Trophoblast cell (in vitro differentiated cells and primary cell): ENCODE results near the gene FFAR1.

Experiments used
- DNase-seq, 2 donors: peaks; one replicate each; pipeline ENCODE4 v3.0.0-alpha.2; 2016
- H2AFZ ChIP-seq: 2 replicates; pipeline ENCODE4 v1.6.1; 2013; ENCODE audit warnings: low read length, moderate library complexity, mild to moderate bottlenecking; ENCODE audit not compliant: insufficient read depth, poor library complexity
- H2AK5ac ChIP-seq: 2 replicates; pipeline ENCODE4 v1.6.1; 2013; ENCODE audit warnings: mild to moderate bottlenecking, low read length
- H2BK120ac ChIP-seq: 2 replicates; pipeline ENCODE4 v1.6.1; 2013; ENCODE audit warnings: low read length, mild to moderate bottlenecking, moderate library complexity; ENCODE audit not compliant: insufficient read depth, poor library complexity
- H2BK12ac ChIP-seq: 2 replicates; pipeline ENCODE4 v1.6.1; 2013; ENCODE audit warnings: mild to moderate bottlenecking, low read length, moderate library complexity
- H2BK5ac ChIP-seq: 2 replicates; pipeline ENCODE4 v1.6.1; 2013; ENCODE audit warnings: low read length, low read depth, moderate library complexity, mild to moderate bottlenecking; ENCODE audit not compliant: poor library complexity
- H3K14ac ChIP-seq: 2 replicates; pipeline ENCODE4 v1.6.1; 2013; ENCODE audit warnings: mild to moderate bottlenecking, low read length
- H3K18ac ChIP-seq: 2 replicates; pipeline ENCODE4 v1.6.1; 2013; ENCODE audit warnings: mild to moderate bottlenecking, low read length
- H3K23ac ChIP-seq: 2 replicates; pipeline ENCODE4 v1.6.1; 2013; ENCODE audit warnings: low read length
- H3K27ac ChIP-seq: 2 replicates; pipeline ENCODE4 v1.5.1; 2013; ENCODE audit warnings: low read depth, mild to moderate bottlenecking, inconsistent platforms, low read length, moderate library complexity
- H3K27me3 ChIP-seq: 2 replicates; pipeline ENCODE4 v1.6.1; 2013; ENCODE audit warnings: inconsistent platforms, mild to moderate bottlenecking, low read length, moderate library complexity; ENCODE audit not compliant: insufficient read depth
- H3K36me3 ChIP-seq, 2 experiments: 1 replicate in 1 of 2; 2 replicates in 1 of 2; pipeline ENCODE4 v1.6.1; 2013; ENCODE audit warnings: low read length in 2 of 2, mild to moderate bottlenecking in 2 of 2, moderate library complexity in 1 of 2; ENCODE audit not compliant: insufficient read depth in 2 of 2, control insufficient read depth in 1 of 2
- H3K4ac ChIP-seq: 2 replicates; pipeline ENCODE4 v1.6.1; 2013; ENCODE audit warnings: low read depth, mild to moderate bottlenecking, low read length, moderate library complexity
- H3K4me1 ChIP-seq, 2 experiments: 1 replicate in 1 of 2; 2 replicates in 1 of 2; pipeline ENCODE4 v1.6.1; 2013; ENCODE audit warnings: low read length in 2 of 2, mild to moderate bottlenecking in 2 of 2, moderate library complexity in 1 of 2; ENCODE audit not compliant: insufficient read depth in 2 of 2, control insufficient read depth in 1 of 2
- H3K4me2 ChIP-seq: 2 replicates; pipeline ENCODE4 v1.6.1; 2013; ENCODE audit warnings: inconsistent platforms, mild to moderate bottlenecking, low read length, moderate library complexity
- H3K4me3 ChIP-seq: 2 replicates; pipeline ENCODE4 v1.5.1; 2013; ENCODE audit warnings: mild to moderate bottlenecking, low read depth, low read length, inconsistent platforms
- H3K79me1 ChIP-seq: one replicate; pipeline ENCODE4 v1.6.1; 2013; ENCODE audit warnings: low read length
- H3K79me2 ChIP-seq: 2 replicates; pipeline ENCODE4 v1.6.1; 2013; ENCODE audit warnings: low read length, mild to moderate bottlenecking; ENCODE audit not compliant: control insufficient read depth, insufficient read depth, poor library complexity
- H3K9ac ChIP-seq: 2 replicates; pipeline ENCODE4 v1.6.1; 2013; ENCODE audit warnings: mild to moderate bottlenecking, low read length
- H3K9me3 ChIP-seq: 2 replicates; pipeline ENCODE4 v1.6.1; 2013; ENCODE audit warnings: low read depth, mild to moderate bottlenecking, control low read depth, inconsistent platforms, low read length; ENCODE audit not compliant: insufficient read depth
- H4K12ac ChIP-seq: 2 replicates; pipeline ENCODE4 v1.6.1; 2013; ENCODE audit warnings: low read depth, mild to moderate bottlenecking, low read length, moderate library complexity
- H4K8ac ChIP-seq: 2 replicates; pipeline ENCODE4 v1.6.1; 2013; ENCODE audit warnings: low read depth, mild to moderate bottlenecking, low read length, moderate library complexity
- H4K91ac ChIP-seq: one replicate; pipeline ENCODE4 v1.6.1; 2013; ENCODE audit warnings: low read depth, mild to moderate bottlenecking, low read length, moderate library complexity
- WGBS: extraction: QIAGEN DNeasy Blood & Tissue Kit; methylation state at CpG from one replicate; pipeline ENCODE4 v1.1.7; 2013; ENCODE audit warnings: missing lambda C conversion rate; ENCODE audit not compliant: insufficient read length, insufficient coverage; ENCODE audit errors: extremely low coverage; 5-methylcytosine and 5-hydroxymethylcytosine counted together

Gene FFAR1

DNA sequence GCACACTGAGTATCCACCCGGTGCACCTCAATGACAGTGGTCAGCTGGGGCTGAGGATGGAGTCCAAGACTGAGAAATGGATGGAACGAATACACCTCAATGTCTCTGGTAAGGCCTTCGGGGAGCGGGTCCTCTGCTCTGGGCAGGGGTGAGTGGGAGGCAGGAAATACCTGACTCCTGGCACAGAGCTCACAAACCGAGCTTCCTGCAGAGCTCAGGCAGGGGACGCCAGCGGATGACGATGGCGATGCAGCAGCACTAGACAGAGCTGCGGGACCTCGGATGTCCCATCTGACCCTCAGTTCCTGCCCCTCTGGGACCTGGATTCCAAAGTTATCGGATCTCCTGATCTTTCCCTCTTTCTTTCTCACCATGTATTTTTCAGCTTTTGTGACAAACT is 14.9 kb upstream of the FFAR1 start:
- Histone ChIP-seq H2BK12ac (no peak overlapping the region), H3K79me1 (no peaks in the 10 kb centered on the region), H4K91ac (no peak overlapping the region), H3K36me3 (no peaks in the 10 kb centered on the region), H3K4me1 (no peaks in the 10 kb centered on the region), H3K4ac (no peak overlapping the region), H4K8ac (no peak overlapping the region), H2BK5ac (no peak overlapping the region), H3K9me3 (peaks cover 5% of the 10 kb centered on the region), H3K79me2 (no peaks in the 10 kb centered on the region), H3K14ac (no peak overlapping the region), H3K4me3 (no peak overlapping the region), H2BK120ac (no peak overlapping the region), H2AFZ (no peak overlapping the region), H2AK5ac (no peak overlapping the region), H3K9ac (no peak overlapping the region), H3K4me2 (no peak overlapping the region), H3K27ac (no peak overlapping the region), H3K18ac (no peak overlapping the region), H3K27me3 (no peaks in the 10 kb centered on the region), H4K12ac (no peak overlapping the region), H3K23ac (no peak overlapping the region)
- DNase-seq = no peak
- WGBS = no CpG with 5 or more reads among the region's 12 CpGs

DNA sequence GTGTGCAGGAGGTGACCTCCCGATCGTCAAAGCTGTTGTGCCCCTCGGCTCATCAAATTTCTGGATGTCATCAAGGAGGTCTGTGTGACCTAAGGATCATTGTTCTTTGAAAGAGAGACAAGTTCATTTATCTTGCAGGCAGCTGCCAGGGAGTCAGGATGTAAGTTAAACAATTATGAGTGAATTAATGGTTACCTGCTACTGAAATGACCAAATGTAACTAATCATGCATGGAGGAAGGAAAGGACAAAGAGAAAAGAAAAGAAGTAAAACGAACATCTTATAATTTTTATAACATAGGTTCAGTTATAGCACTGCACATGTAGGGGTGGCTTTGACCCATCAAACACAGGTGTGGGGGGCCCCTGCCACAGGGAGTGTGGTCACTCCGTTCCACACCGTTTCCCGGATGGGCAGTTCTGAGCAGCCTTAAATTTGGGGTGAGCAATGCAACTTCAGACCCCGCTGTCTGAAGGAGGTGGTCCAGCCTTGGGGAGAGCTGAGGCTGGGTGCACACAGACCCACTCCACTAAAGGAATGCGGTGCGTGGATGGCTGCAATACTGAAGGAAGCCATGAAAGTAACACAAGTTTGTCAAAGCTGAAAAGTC is 13.5 kb upstream of the FFAR1 start:
- Histone ChIP-seq H3K79me1 (no peaks in the 10 kb centered on the region), H3K4ac (no peak overlapping the region), H3K4me2 (no peak overlapping the region), H3K79me2 (no peaks in the 10 kb centered on the region), H3K36me3 (no peaks in the 10 kb centered on the region), H4K91ac (no peak overlapping the region), H3K23ac (no peak overlapping the region), H3K4me1 (no peaks in the 10 kb centered on the region), H3K18ac (no peak overlapping the region), H3K9ac (peak overlapping the region; percentile 68), H2AK5ac (no peak overlapping the region), H3K4me3 (no peak overlapping the region), H2BK5ac (no peak overlapping the region), H3K14ac (no peak overlapping the region), H4K8ac (no peak overlapping the region), H3K9me3 (peaks cover 6% of the 10 kb centered on the region), H2AFZ (no peak overlapping the region), H4K12ac (no peak overlapping the region), H2BK120ac (no peak overlapping the region), H3K27ac (no peak overlapping the region), H2BK12ac (no peak overlapping the region), H3K27me3 (no peaks in the 10 kb centered on the region)
- no CpG with 5 or more reads among the region's 10 CpGs for WGBS
- no peak for DNase-seq

DNA sequence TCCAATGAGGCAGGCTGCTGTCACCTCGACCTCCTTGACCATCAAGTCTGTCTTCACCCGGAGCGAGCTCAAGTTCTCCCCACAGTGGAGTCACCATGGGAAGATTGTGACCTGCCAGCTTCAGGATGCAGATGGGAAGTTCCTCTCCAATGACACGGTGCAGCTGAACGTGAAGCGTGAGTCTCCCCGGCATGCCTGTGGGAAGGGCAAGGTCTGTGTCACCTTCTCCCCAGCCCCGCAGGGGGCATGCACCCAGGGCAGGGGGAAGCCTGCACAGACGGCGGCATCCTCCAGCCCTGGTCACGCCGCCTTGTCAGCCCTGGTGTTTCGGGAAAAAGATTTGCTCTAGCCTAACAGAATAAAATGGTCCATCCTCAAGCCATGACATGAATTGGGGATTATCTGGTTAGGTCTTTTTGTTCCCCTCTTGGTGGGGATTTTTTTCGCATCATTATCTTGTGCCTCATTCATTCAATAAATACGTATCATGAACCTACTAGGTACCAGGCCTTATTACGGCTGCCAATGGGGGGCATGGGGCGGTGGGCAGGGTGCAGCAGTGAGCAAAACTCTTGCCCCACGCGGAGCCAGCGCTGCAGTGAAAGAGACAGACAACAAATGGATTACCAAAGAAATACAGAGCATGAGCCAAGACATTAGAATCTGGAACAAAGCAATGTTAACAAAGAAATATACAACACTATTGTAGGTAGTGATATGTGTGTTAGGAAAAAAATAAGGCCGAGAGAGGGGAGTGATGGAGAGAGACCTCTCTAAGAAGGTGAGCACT is 11.3 kb upstream of the FFAR1 start:
- no peak overlapping the region for H2BK120ac ChIP-seq
- WGBS = no CpG with 5 or more reads among the region's 21 CpGs
- H3K27me3 ChIP-seq = no peaks in the 10 kb centered on the region
- H4K8ac ChIP-seq = no peak overlapping the region
- H2BK12ac ChIP-seq = no peak overlapping the region
- no peak overlapping the region for H2BK5ac ChIP-seq
- no peaks in the 10 kb centered on the region for H3K4me1 ChIP-seq
- no peak overlapping the region for H3K9ac ChIP-seq
- H3K9me3 ChIP-seq = peaks cover 6% of the 10 kb centered on the region
- no peak for DNase-seq
- no peaks in the 10 kb centered on the region for H3K36me3 ChIP-seq
- no peak overlapping the region for H2AK5ac ChIP-seq
- H3K4me2 ChIP-seq = no peak overlapping the region
- H2AFZ ChIP-seq = no peak overlapping the region
- no peak overlapping the region for H3K18ac ChIP-seq
- H3K23ac ChIP-seq = no peak overlapping the region
- H3K14ac ChIP-seq = no peak overlapping the region
- H3K27ac ChIP-seq = no peak overlapping the region
- no peaks in the 10 kb centered on the region for H3K79me2 ChIP-seq
- H4K91ac ChIP-seq = no peak overlapping the region
- no peak overlapping the region for H3K4ac ChIP-seq
- no peaks in the 10 kb centered on the region for H3K79me1 ChIP-seq
- H4K12ac ChIP-seq = no peak overlapping the region
- no peak overlapping the region for H3K4me3 ChIP-seq

DNA sequence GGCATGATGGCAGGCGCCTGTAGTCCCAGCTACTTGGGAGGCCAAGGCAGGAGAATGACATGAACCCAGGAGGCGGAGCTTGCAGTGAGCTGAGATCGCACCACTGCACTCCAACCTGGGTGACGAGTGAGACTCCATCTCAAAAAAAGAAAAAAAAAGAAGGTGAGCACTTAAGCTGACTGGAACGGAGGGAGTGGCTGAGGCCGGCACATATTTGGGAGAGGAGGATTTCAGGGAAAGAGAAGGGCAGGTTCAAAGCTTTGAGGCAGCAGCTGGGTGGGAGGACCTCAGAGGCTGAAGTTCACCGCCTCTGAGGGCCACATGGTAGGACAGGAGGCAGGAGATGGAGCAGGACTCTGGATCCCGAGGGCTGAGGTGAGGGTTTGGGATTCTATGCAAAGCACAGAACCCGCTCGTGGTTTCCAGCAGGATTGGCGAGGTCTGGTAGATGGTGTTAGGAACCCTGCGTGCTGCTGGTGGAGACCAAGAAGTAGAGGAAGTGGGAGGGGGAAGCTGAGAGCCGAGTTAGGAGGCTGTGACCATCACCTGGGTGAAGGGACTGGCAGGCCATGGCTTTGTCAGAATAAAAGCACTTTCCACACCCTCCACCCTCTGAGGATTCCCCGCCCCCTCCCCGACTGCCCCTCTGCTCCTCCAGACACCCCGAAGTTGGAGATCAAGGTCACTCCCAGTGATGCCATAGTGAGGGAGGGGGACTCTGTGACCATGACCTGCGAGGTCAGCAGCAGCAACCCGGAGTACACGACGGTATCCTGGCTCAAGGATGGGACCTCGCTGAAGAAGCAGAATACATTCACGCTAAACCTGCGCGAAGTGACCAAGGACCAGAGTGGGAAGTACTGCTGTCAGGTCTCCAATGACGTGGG is 10.4 kb upstream of the FFAR1 start:
- Histone ChIP-seq H3K4me1 (no peaks in the 10 kb centered on the region), H3K4me3 (no peak overlapping the region), H2AFZ (no peak overlapping the region), H3K4ac (no peak overlapping the region), H4K12ac (no peak overlapping the region), H3K18ac (no peak overlapping the region), H2BK5ac (no peak overlapping the region), H3K36me3 (no peaks in the 10 kb centered on the region), H3K23ac (no peak overlapping the region), H2AK5ac (no peak overlapping the region), H2BK120ac (no peak overlapping the region), H3K9ac (no peak overlapping the region), H4K8ac (no peak overlapping the region), H2BK12ac (no peak overlapping the region), H4K91ac (no peak overlapping the region), H3K79me1 (no peaks in the 10 kb centered on the region), H3K79me2 (no peaks in the 10 kb centered on the region), H3K27me3 (no peaks in the 10 kb centered on the region), H3K27ac (no peak overlapping the region), H3K9me3 (peaks cover 6% of the 10 kb centered on the region), H3K14ac (no peak overlapping the region), H3K4me2 (no peak overlapping the region)
- WGBS = no CpG with 5 or more reads among the region's 25 CpGs
- DNase-seq = no peak
